NAMALWA (cell line): ENCODE results near the gene NAA80.
"Not testable (repeated sequence)": the region's sequence is repeated elsewhere in the genome, so short reads cannot be mapped to it uniquely, and the experiment has no call there.

Source experiments
- DNase-seq: peaks from one replicate; pipeline ENCODE4 v3.0.0-alpha.2; 2015; ENCODE audit warnings: low spot score

Gene NAA80

GRCh38 chr3:50314342-50314741, 15.1 kb upstream of the NAA80 start:
- no peak for DNase-seq

- DNase-seq = not testable (repeated sequence)
Observed at GRCh38 chr3:50312041-50312440, 12.8 kb upstream of the NAA80 start.

- DNase-seq = no peak
Observed at GRCh38 chr3:50304601-50305000, 5.4 kb upstream of the NAA80 start.

- no peak for DNase-seq
Observed at GRCh38 chr3:50303013-50303815, 4.0 kb upstream of the NAA80 start, which contains the start of gene HYAL1. TSS of gene HYAL1 (minus strand) at chr3:50303574. CDS start at chr3:50302956, 618 bp downstream.

GRCh38 chr3:50302095-50303012, 3.1 kb upstream of the NAA80 start:
- DNase-seq = no peak

- DNase-seq = no peak
Observed at GRCh38 chr3:50300681-50301254, 1.6 kb upstream of the NAA80 start.

GRCh38 chr3:50299929-50300680, 900 bp upstream of the NAA80 start:
- no peak for DNase-seq

GRCh38 chr3:50299638-50299928, 378 bp upstream of the NAA80 start:
- DNase-seq = no peak

GRCh38 chr3:50297896-50298725, 1.1 kb downstream of the NAA80 start:
- no peak for DNase-seq

GRCh38 chr3:50297384-50297775, 1.8 kb downstream of the NAA80 start:
- no peak for DNase-seq

- DNase-seq = no peak
Observed at GRCh38 chr3:50296721-50297383, 2.4 kb downstream of the NAA80 start.

- no peak for DNase-seq
Observed at GRCh38 chr3:50295553-50296431, 3.4 kb downstream of the NAA80 start.

- no peak for DNase-seq
Observed at GRCh38 chr3:50294492-50295403, 4.5 kb downstream of the NAA80 start.

- DNase-seq = no peak
Observed at GRCh38 chr3:50294089-50294488, 5.1 kb downstream of the NAA80 start.

GRCh38 chr3:50293079-50293801, 6.0 kb downstream of the NAA80 start:
- no peak for DNase-seq

GRCh38 chr3:50292159-50293078, 6.8 kb downstream of the NAA80 start, which contains the start of gene IFRD2:
TSS of gene IFRD2 (minus strand) at chr3:50292429. CDS start at chr3:50292274, 155 bp downstream.
- peak; percentile 92 for DNase-seq
